Rectal smooth muscle tissue (tissue), 1 donor: Measurements from ENCODE around the gene STAMBPL1.
A peak's percentile ranks its signal among the peaks of the same experiment; 100 is the strongest.

ENCODE experiments used
- H3K27ac ChIP-seq: one replicate; pipeline ENCODE4 v1.7.0; 2013; ENCODE audit warnings: low read depth, low read length, inconsistent platforms
- H3K27me3 ChIP-seq: one replicate; pipeline ENCODE4 v1.7.0; 2013; ENCODE audit warnings: low read length; ENCODE audit not compliant: control insufficient read depth, insufficient read depth
- H3K36me3 ChIP-seq: one replicate; pipeline ENCODE4 v1.7.0; 2013; ENCODE audit warnings: low read length; ENCODE audit not compliant: control insufficient read depth, insufficient read depth
- H3K4me1 ChIP-seq: one replicate; pipeline ENCODE4 v1.7.0; 2013; ENCODE audit warnings: low read length; ENCODE audit not compliant: control insufficient read depth, insufficient read depth
- H3K4me3 ChIP-seq: one replicate; pipeline ENCODE4 v1.7.0; 2013; ENCODE audit warnings: low read length
- H3K9ac ChIP-seq: one replicate; pipeline ENCODE4 v1.7.0; 2013; ENCODE audit warnings: low read length

Gene STAMBPL1

DNA sequence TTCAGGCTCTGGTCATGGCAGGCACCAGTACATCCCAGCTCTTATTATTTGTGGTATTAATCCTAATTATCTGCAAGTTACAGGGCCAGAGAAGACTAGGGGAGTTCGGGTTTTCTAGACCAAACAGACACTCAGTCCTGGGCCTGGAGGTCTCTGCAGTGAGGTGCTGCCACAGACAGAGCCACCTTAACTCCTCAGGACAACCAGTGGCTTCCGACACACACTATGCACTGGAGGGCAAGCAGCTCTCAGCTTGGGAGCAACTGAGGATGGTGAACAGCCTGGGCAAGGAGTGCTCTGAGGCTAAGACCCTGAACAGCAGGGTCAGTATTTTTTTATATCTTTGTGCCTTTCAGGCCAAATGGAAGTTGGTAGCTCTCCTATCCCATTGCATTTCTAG is 53.5 kb downstream of the STAMBPL1 start:
- Histone ChIP-seq H3K36me3 (peaks cover 10% of the 10 kb centered on the region), H3K27ac (peak overlapping the region; percentile 0), H3K4me1 (peaks cover 10% of the 10 kb centered on the region), H3K4me3 (no peak overlapping the region), H3K9ac (no peak overlapping the region), H3K27me3 (no peaks in the 10 kb centered on the region)

DNA sequence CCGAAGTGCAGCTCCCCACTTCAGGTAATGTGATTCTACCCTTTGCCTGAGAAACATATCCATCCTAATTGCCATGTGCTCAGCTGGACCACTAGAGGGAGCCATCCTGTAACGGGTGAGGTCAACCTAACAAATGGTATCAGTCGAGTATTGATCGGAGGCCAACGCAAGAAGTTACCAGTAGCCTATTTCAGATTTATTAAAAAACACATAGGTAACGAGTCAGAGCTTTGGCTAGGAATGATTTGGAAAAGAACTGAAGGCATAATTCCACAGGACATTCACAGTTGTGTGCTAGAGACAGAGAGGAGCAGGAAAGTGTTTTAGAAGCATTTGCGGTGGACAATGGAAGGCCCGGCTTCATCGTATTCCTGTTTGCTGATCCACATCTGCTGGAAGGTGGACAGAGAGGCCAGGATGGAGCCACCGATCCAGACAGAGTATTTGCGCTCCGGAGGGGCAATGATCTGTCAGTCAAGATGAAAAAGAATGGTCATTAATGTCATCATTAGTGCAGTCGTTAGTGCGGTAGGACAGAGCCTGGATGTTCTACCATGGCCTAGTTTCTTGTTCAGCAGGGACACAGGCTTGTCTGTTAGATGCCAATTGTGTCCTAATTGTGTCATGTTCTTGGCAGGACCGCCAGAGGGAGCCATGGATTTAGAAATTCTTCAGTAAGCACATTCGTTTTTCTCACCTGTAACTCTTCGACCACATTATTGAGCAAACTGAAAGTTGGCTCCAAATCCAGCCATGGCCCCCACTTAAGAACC is 55.0 kb downstream of the STAMBPL1 start:
- Histone ChIP-seq H3K27ac (peak overlapping the region; percentile 75), H3K4me3 (no peak overlapping the region), H3K27me3 (no peaks in the 10 kb centered on the region), H3K9ac (no peak overlapping the region), H3K36me3 (peaks cover 20% of the 10 kb centered on the region), H3K4me1 (peaks cover 10% of the 10 kb centered on the region)

DNA sequence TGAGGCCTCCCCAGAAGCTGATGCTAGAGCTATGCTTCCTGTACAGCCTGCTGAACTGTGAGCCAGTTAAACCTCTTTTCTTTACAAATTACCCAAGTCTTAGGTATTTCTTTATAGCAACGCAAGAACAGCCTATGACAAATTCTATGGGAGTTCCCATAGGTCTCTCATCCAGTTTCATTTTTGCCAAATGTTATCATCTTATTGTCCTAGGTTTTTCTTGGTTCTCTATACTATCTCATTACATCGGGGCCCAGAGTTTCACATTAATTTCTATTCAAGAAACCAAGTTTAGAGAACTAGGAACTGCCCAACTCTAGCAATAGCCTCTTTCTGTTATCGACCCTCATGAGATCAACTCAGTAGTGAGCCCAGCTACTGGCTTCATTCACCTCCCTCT is 56.6 kb downstream of the STAMBPL1 start:
- Histone ChIP-seq H3K4me1 (peaks cover 13% of the 10 kb centered on the region), H3K27ac (peak overlapping the region; percentile 64), H3K9ac (no peak overlapping the region), H3K4me3 (no peak overlapping the region), H3K36me3 (peaks cover 34% of the 10 kb centered on the region), H3K27me3 (no peaks in the 10 kb centered on the region)

DNA sequence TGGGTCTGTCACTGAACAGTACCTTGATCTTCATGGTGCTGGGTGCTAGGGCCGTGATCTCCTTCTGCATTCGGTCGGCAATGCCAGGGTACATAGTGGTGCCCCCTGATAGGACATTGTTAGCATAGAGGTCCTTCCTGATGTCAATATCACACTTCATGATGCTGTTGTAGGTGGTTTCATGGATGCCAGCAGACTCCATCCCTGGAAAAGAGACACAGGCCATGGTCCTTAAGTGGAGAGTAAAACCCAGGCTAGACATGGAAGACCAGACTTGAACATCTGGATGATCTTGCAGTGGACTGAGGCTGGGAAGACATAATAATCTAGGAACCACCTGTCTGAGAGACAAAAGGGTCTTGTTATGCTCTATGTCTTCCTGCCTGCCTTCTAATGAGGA is 58.0 kb downstream of the STAMBPL1 start:
- Histone ChIP-seq H3K4me3 (no peak overlapping the region), H3K9ac (no peak overlapping the region), H3K36me3 (peaks cover 44% of the 10 kb centered on the region), H3K4me1 (peaks cover 20% of the 10 kb centered on the region), H3K27ac (peak overlapping the region; percentile 64), H3K27me3 (no peaks in the 10 kb centered on the region)

DNA sequence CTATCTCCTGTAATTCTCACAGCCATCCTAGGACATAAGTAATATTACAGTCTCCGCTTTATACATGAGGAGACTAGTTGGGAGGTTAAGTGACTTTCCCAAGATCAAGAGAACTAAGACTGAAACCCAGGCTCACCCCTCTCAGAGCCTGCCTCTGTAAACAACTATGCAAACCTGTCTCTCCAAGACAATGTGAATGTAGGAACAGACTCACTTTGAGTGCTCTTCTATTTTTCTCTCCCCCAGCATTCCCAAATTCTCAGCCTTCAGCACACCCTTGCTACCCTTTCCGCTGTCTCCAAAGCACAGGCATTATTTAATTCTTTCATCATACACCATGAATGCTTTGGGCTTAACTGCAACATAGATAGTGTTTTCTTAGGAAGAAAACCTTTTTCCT is 58.9 kb downstream of the STAMBPL1 start:
- peaks cover 52% of the 10 kb centered on the region for H3K36me3 ChIP-seq
- no peaks in the 10 kb centered on the region for H3K27me3 ChIP-seq
- H3K4me3 ChIP-seq: no peak overlapping the region
- H3K9ac ChIP-seq: no peak overlapping the region
- peaks cover 28% of the 10 kb centered on the region for H3K4me1 ChIP-seq
- peak overlapping the region; percentile 64 for H3K27ac ChIP-seq

DNA sequence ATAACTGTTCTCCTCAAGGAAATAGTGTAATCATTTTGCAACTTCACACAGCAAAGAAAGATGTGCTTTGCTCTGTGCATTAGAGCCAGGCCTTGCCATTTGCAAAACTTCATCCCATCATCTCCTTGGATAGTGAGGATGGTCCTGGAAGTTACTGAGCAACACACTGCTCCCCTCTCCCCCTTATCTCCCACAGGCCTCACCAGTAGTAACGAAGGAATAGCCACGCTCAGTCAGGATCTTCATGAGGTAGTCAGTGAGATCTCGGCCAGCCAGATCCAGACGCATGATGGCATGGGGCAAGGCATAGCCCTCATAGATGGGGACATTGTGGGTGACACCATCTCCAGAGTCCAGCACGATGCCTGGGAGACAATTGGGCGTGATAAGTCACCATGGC is 61.0 kb downstream of the STAMBPL1 start:
- Histone ChIP-seq H3K27ac (peak overlapping the region; percentile 75), H3K4me1 (peaks cover 45% of the 10 kb centered on the region), H3K9ac (no peak overlapping the region), H3K27me3 (no peaks in the 10 kb centered on the region), H3K4me3 (no peak overlapping the region), H3K36me3 (peaks cover 55% of the 10 kb centered on the region)

DNA sequence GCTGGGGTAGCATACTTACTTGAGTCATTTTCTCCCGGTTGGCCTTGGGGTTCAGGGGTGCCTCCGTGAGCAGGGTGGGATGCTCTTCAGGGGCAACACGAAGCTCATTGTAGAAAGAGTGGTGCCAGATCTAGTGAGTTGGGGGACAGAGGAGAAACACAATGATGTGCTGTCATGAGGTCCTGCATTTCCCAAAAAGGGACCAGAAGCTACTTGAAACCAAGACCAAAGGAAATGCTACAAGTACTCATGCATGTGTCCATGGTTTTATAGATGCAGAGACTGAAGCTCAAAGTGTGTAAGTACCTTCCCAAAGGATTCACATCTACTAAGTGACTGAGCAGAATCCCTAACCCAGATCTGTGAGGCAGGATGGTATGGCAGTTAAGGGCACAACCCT is 63.7 kb downstream of the STAMBPL1 start:
- H3K4me1 ChIP-seq: peaks cover 53% of the 10 kb centered on the region
- H3K9ac ChIP-seq: no peak overlapping the region
- no peak overlapping the region for H3K4me3 ChIP-seq
- no peaks in the 10 kb centered on the region for H3K27me3 ChIP-seq
- H3K27ac ChIP-seq: peak overlapping the region; percentile 75
- H3K36me3 ChIP-seq: peaks cover 51% of the 10 kb centered on the region

DNA sequence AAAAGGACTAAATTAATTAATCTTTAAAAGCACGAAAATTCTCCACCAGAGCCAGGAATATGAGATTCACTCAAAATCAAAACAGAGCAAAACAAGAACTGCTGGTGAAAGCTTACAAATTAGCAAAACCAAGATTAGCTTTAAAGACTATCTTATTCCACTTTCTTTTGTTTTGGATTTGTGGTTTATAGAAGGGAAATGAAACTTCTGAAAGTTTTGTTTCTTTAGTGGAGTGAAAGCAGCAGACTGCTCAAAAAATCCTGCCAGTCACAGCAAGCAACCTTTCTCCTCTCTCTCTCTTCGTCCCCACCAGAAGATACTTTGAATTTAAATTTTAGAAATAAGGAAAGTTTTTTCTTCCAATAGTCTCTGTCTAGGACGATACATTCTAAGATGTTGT is 64.8 kb downstream of the STAMBPL1 start:
- no peak overlapping the region for H3K9ac ChIP-seq
- no peak overlapping the region for H3K4me3 ChIP-seq
- H3K27me3 ChIP-seq: no peaks in the 10 kb centered on the region
- peaks cover 42% of the 10 kb centered on the region for H3K36me3 ChIP-seq
- peaks cover 53% of the 10 kb centered on the region for H3K4me1 ChIP-seq
- H3K27ac ChIP-seq: peak overlapping the region; percentile 75

DNA sequence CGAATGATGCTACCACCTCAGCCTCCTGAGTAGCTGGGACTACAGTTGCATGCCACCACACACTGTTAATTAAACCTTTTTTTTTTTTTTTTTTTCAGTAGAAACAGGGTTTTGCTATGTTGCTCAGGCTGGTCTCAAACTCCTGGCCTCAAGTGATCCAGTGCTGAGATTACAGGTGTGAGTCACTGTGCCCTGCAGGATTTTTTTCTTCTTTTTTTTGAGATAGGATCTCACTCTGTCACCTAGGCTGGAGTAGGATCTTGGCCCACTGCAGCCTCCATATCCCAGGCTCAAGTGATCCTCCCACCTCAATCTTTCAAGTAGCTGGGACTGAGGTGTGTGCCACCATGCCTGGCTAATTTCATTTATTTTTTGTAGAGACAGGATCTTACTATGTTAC is 66.2 kb downstream of the STAMBPL1 start:
- peaks cover 58% of the 10 kb centered on the region for H3K4me1 ChIP-seq
- peak overlapping the region; percentile 65 for H3K27ac ChIP-seq
- H3K36me3 ChIP-seq: peaks cover 32% of the 10 kb centered on the region
- H3K4me3 ChIP-seq: peak overlapping the region; percentile 17
- H3K9ac ChIP-seq: no peak overlapping the region
- H3K27me3 ChIP-seq: no peaks in the 10 kb centered on the region

DNA sequence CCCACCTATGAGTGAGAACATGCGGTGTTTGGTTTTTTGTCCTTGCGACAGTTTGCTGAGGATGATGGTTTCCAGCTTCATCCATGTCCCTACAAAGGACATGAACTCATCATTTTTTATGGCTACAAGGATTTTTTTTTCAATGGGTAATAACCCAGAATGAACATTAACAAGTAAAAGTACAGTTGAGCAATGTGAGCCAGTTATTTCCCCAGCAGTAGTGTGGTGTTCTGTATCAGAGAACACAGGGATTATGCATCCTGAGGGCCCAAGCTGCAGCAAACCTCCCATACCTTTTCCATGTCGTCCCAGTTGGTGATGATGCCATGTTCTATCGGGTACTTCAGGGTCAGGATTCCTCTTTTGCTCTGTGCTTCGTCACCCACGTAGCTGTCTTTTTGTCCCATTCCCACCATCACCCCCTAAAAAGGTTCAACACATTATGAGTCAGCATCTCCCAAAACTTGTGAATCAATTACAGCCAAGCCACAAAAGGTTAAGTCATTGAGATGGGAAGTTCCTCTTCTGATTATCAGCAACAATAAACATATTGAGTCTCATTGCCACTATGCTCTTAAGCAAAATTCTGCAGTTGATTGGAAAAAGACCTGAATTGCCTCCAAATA is 67.0 kb downstream of the STAMBPL1 start:
- Histone ChIP-seq H3K4me1 (peaks cover 52% of the 10 kb centered on the region), H3K27ac (peak overlapping the region; percentile 99), H3K27me3 (no peaks in the 10 kb centered on the region), H3K36me3 (peaks cover 24% of the 10 kb centered on the region), H3K4me3 (peak overlapping the region; percentile 29), H3K9ac (no peak overlapping the region)

DNA sequence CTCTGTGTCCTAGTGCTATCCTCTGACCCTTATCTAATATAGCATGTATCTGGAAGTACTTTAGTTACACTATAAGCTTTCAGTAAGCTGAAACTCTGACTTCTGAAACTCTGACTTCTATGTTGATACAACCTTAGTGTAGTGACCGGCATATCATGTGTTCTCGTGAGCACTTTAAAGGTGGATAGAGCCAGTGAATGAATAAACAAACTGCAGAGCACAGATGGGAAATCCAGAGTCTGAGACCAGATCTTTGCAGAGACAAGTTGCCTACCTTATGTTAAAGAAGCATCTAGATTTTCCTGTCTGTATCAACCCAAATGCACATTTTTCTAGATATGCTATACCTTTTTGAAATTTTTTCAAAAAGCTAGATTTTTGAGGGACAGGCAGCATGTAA is 69.0 kb downstream of the STAMBPL1 start:
- peak overlapping the region; percentile 99 for H3K27ac ChIP-seq
- H3K4me1 ChIP-seq: peaks cover 44% of the 10 kb centered on the region
- no peaks in the 10 kb centered on the region for H3K27me3 ChIP-seq
- H3K4me3 ChIP-seq: peak overlapping the region; percentile 37
- no peak overlapping the region for H3K9ac ChIP-seq
- peaks cover 9% of the 10 kb centered on the region for H3K36me3 ChIP-seq

DNA sequence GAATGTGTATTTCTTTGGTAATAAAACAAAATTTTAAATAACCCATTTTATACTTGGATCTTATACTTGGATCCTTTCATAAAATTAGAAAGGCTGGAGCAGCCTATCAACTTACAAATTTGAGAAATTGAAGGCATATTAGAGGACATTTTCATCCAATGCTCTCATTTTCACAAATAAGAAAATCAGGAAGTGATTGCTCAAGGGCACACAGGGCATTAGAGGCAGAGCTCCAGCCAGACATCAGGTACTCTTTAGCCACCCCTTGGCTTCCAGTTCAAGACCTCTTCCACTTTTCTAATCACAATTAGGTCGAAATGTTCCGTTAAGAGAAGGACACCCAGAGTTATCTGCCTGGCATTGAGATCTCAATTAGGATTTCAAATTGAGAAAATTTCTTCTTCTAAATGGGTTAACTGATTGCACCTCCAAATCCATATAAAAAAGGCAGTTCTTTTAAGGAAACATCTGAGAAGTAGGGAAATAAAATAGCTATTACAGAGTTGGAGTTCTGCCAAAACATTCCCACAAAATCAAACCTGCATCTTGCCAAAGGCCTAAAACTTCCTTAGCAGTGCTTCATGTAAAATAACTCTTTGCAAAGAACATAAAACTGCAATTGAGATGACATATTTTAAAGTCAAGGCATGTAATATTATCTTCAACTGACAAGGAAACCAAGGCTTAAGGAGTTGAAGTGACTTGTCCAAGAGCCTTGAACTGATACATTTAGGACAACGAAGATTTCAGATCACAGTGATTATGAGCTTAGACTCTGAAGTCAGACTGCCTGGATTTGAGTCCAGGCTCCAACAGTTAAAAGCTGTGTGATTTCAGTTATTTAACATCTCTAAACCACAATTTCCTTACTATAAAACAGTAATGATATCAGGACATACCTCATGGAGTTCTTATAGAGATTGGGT is 70.1 kb downstream of the STAMBPL1 start:
- Histone ChIP-seq H3K4me1 (peaks cover 40% of the 10 kb centered on the region), H3K9ac (peak overlapping the region; percentile 14), H3K4me3 (peak overlapping the region; percentile 74), H3K36me3 (peaks cover 7% of the 10 kb centered on the region), H3K27me3 (no peaks in the 10 kb centered on the region), H3K27ac (peak overlapping the region; percentile 99)
